OCI-LY3 (cell line): ENCODE measurements around the gene KCNK4.

Experiments used
- H2AFZ ChIP-seq: fragments of 200-600, 300-600 bp; shearing (Covaris generic); 2 replicates; pipeline ENCODE4 v1.6.0; 2014; ENCODE audit warnings: antibody characterized with exemption, low read depth, low read length
- H3K27ac ChIP-seq: fragments of 200-600, 300-600 bp; sonication (generic); 2 replicates; pipeline ENCODE4 v1.5.1; 2014; ENCODE audit warnings: mild to moderate bottlenecking, low read length, moderate library complexity, mixed read lengths
- H3K27me3 ChIP-seq: fragments of 200-600, 300-600 bp; sonication (generic); 2 replicates; pipeline ENCODE4 v1.6.1; 2014; ENCODE audit warnings: low read depth, low read length, mixed read lengths
- H3K36me3 ChIP-seq: fragments of 200-600, 300-600 bp; sonication (generic); replicated peaks from 2 replicates; pipeline ENCODE3; 2014; ENCODE audit warnings: low read depth, low read length, mixed read lengths
- H3K4me1 ChIP-seq: fragments of 300-600, 200-600 bp; sonication (generic); 2 replicates; pipeline ENCODE4 v1.6.1; 2014; ENCODE audit warnings: low read length, mixed read lengths
- H3K4me2 ChIP-seq: fragments of 200-600, 300-600 bp; sonication (generic); 2 replicates; pipeline ENCODE4 v1.6.1; 2014; ENCODE audit warnings: low read length, mixed read lengths
- H3K4me3 ChIP-seq: fragments of 300-600, 200-600 bp; sonication (generic); 2 replicates; pipeline ENCODE4 v1.5.1; 2014; ENCODE audit warnings: antibody characterized with exemption, mild to moderate bottlenecking, low read length, moderate library complexity
- H3K79me2 ChIP-seq: fragments of 300-600, 200-600 bp; shearing (Covaris generic); 2 replicates; pipeline ENCODE4 v1.6.1; 2014; ENCODE audit warnings: mild to moderate bottlenecking, low read length, mixed read lengths
- H3K9ac ChIP-seq: fragments of 300-600, 200-600 bp; shearing (Covaris generic); 2 replicates; pipeline ENCODE4 v1.6.0; 2014; ENCODE audit warnings: mild to moderate bottlenecking, low read length, moderate library complexity
- H3K9me3 ChIP-seq: fragments of 200-600, 300-600 bp; shearing (Covaris generic); 2 replicates; pipeline ENCODE4 v1.6.1; 2014; ENCODE audit warnings: low read length, mixed read lengths; ENCODE audit not compliant: insufficient read depth
- H4K20me1 ChIP-seq: fragments of 200-600, 300-600 bp; sonication (generic); 2 replicates; pipeline ENCODE4 v1.6.1; 2016; ENCODE audit warnings: low read length, mixed read lengths; ENCODE audit not compliant: insufficient read depth
- EZH2phosphoT487 ChIP-seq: fragments of 200-600 bp; shearing (Covaris generic); IDR thresholded peaks from 2 replicates; pipeline ENCODE4 v1.6.1; 2018; ENCODE audit warnings: antibody characterized with exemption, mixed run types, low read depth
- TF ChIP-seq, protein P1 (sequence below): fragments of 200-600, 300-600 bp; sonication (generic); IDR thresholded peaks from 2 replicates; pipeline ENCODE4 v1.5.1; 2014; ENCODE audit warnings: antibody characterized with exemption, low read length, low read depth

KCNK4 gene

DNA sequence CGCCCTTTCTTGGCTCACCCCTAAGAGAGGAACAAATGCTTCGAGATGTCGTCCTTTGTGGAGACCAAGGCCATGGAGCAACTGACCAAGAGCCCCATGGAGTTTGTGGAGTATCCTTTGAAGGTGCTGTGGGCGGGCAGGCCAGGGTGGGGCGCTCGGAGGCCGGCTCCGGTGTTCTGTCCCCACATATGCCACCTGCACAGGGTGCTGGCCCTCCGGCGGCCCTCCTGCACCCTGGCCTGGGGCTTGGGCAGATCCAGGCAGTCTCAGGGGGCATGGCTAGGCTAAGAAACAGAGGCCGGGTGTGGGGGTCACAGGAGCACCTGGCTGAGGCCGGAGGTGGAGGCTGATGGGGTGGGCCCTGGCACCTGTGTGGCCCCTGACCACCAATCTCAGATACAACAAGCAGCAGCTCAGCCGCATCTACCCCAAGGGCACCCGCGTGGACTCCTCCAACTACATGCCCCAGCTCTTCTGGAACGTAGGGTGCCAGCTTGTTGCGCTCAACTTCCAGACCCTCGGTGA, 29.5 kb upstream of the KCNK4 start:
- peaks cover 19% of the 10 kb centered on the region for H3K4me1 ChIP-seq
- TF ChIP-seq, protein P1, sequence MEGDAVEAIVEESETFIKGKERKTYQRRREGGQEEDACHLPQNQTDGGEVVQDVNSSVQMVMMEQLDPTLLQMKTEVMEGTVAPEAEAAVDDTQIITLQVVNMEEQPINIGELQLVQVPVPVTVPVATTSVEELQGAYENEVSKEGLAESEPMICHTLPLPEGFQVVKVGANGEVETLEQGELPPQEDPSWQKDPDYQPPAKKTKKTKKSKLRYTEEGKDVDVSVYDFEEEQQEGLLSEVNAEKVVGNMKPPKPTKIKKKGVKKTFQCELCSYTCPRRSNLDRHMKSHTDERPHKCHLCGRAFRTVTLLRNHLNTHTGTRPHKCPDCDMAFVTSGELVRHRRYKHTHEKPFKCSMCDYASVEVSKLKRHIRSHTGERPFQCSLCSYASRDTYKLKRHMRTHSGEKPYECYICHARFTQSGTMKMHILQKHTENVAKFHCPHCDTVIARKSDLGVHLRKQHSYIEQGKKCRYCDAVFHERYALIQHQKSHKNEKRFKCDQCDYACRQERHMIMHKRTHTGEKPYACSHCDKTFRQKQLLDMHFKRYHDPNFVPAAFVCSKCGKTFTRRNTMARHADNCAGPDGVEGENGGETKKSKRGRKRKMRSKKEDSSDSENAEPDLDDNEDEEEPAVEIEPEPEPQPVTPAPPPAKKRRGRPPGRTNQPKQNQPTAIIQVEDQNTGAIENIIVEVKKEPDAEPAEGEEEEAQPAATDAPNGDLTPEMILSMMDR, result no peak
- peaks cover 55% of the 10 kb centered on the region for H3K36me3 ChIP-seq

DNA sequence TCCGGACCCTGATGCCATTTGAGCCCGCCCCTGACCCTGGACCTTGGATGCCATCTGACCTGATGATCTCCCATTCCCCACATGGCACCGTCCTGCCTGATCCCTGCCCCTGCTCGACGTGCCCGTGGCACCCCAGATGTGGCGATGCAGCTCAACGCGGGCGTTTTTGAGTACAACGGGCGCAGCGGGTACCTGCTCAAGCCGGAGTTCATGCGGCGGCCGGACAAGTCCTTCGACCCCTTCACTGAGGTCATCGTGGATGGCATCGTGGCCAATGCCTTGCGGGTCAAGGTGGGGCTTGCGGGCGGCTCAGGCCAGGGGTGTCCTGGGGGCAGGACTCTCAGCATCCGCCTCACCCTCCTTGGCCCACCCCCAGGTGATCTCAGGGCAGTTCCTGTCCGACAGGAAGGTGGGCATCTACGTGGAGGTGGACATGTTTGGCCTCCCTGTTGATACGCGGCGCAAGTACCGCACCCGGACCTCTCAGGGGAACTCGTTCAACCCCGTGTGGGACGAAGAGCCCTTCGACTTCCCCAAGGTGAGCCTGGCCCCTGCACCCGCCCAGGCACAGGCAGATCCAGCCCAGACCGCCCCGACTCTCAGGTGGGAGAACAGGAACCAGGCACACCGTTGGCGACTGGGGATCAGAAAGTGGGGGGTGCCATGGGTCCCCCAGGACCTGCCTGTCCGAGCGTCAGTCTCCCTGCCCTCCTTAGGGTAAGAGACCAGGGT, 28.7 kb upstream of the KCNK4 start:
- peaks cover 54% of the 10 kb centered on the region for H3K36me3 ChIP-seq
- no peaks in the 10 kb centered on the region for H3K27me3 ChIP-seq
- no peaks in the 10 kb centered on the region for H3K79me2 ChIP-seq
- peaks cover 19% of the 10 kb centered on the region for H3K4me1 ChIP-seq
- H3K9ac ChIP-seq, result no peak overlapping the region
- H3K9me3 ChIP-seq, result no peaks in the 10 kb centered on the region
- no peaks in the 10 kb centered on the region for H4K20me1 ChIP-seq
- TF ChIP-seq EZH2phosphoT487, result no peak
- H3K4me2 ChIP-seq, result no peak overlapping the region
- no peak overlapping the region for H2AFZ ChIP-seq
- H3K27ac ChIP-seq, result no peak overlapping the region
- H3K4me3 ChIP-seq, result no peak overlapping the region

More for the DNA sequence above, 29.5 kb upstream of the KCNK4 start:
- Histone ChIP-seq H3K27me3 (no peaks in the 10 kb centered on the region), H3K9me3 (no peaks in the 10 kb centered on the region), H3K4me3 (no peak overlapping the region), H3K27ac (no peak overlapping the region), H3K4me2 (no peak overlapping the region), H2AFZ (no peak overlapping the region), H4K20me1 (no peaks in the 10 kb centered on the region), H3K79me2 (no peaks in the 10 kb centered on the region), H3K9ac (no peak overlapping the region)

DNA sequence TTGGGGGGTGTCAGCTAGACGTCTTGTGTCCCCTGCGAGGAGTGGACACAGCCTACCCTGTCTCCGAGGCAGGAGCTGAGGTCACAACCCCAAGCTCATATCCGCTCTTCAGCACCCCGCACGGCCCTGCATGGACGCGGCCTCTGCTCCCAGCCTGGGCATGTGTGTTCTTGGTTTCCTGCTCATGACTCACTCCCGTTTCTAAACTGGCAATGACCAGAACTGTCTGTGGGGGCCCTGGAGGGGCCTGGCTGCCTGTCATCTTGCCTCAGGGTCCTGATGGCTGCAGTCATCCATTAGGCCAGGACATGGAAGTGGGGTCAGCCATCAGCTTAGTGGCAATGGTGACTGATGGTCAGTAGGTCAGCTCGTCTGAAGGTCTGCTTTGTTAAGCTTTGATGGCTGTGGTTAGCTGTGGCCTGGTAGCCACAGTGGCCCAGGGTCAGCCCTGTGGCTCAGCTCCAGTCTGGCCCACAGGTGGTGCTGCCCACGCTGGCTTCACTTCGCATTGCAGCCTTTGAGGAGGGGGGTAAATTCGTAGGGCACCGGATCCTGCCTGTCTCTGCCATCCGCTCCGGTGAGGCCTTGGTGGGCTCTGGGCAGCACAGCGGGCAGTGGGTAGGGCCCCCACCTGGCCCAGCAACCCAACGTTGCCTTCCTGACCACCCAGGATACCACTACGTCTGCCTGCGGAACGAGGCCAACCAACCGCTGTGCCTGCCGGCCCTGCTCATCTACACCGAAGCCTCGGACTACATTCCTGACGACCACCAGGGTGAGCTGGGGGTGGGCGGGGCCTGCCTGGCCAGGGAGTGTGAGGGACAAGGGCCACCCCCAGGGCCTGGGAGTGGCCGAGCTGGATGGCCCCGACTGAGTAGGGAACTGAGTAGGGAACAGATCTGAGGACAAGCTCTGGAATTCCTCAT, 27.8 kb upstream of the KCNK4 start:
- H3K4me3 ChIP-seq, result no peak overlapping the region
- no peaks in the 10 kb centered on the region for H3K27me3 ChIP-seq
- no peak overlapping the region for H2AFZ ChIP-seq
- no peak overlapping the region for H3K9ac ChIP-seq
- TF ChIP-seq, protein P1, result no peak
- no peak overlapping the region for H3K27ac ChIP-seq
- peaks cover 21% of the 10 kb centered on the region for H3K4me1 ChIP-seq
- H3K36me3 ChIP-seq, result peaks cover 54% of the 10 kb centered on the region
- H3K4me2 ChIP-seq, result no peak overlapping the region
- H3K79me2 ChIP-seq, result no peaks in the 10 kb centered on the region
- no peaks in the 10 kb centered on the region for H4K20me1 ChIP-seq
- H3K9me3 ChIP-seq, result no peaks in the 10 kb centered on the region

DNA sequence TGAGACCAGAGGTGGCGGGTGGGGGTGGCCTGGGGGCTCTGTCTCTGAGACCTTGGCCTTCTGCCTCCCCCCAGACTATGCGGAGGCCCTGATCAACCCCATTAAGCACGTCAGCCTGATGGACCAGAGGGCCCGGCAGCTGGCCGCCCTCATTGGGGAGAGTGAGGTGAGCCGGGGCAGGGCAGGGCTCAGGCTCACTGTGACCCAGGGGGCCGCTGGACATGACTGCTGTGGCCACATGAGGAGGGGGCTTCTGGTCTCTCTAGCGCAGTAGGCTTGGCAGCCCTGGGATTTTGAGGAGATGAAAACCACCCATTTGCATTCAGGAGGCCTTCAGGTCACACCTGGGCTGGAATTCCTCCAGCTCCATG, 27.2 kb upstream of the KCNK4 start:
- no peaks in the 10 kb centered on the region for H3K9me3 ChIP-seq
- no peak overlapping the region for H3K4me3 ChIP-seq
- no peak overlapping the region for H3K9ac ChIP-seq
- H4K20me1 ChIP-seq, result no peaks in the 10 kb centered on the region
- no peak overlapping the region for H2AFZ ChIP-seq
- H3K36me3 ChIP-seq, result peaks cover 48% of the 10 kb centered on the region
- TF ChIP-seq, protein P1, result no peak
- no peak for TF ChIP-seq EZH2phosphoT487
- peaks cover 4% of the 10 kb centered on the region; the same call in 1 of the 2 replicates for H3K79me2 ChIP-seq
- no peak overlapping the region for H3K4me2 ChIP-seq
- H3K4me1 ChIP-seq, result peaks cover 25% of the 10 kb centered on the region
- no peak overlapping the region for H3K27ac ChIP-seq
- no peaks in the 10 kb centered on the region for H3K27me3 ChIP-seq
